Sigmoid colon (tissue), 4 donors: ENCODE measurements around the gene TRIP6.

Source experiments
- EP300 ChIP-seq, 4 donors: sonication (generic); formaldehyde crosslinking; IDR thresholded peaks; one replicate each; pipeline ENCODE4 v1.6.1; 2017; ENCODE audit warnings: antibody characterized with exemption in 4 of 4
- POLR2A ChIP-seq, 2 donors: fragments of 450-650 bp; IDR thresholded peaks; one replicate each; pipeline ENCODE4 v1.6.1; 2016; ENCODE audit warnings: antibody characterized with exemption in 2 of 2, mild to moderate bottlenecking in 2 of 2, moderate library complexity in 2 of 2
- POLR2AphosphoS5 ChIP-seq, 4 donors: sonication (generic); formaldehyde crosslinking; IDR thresholded peaks; one replicate each; pipeline ENCODE4 v1.6.1; 2017; ENCODE audit warnings: antibody characterized with exemption in 4 of 4
- TF ChIP-seq, protein P1 (sequence below), 4 experiments: fragments of 450-650 bp in 3 of 4; fragments of 200-600 bp in 1 of 4; IDR thresholded peaks; one replicate each; pipeline ENCODE4 v1.5.1; 2016 to 2019; ENCODE audit warnings: antibody characterized with exemption in 4 of 4, mild to moderate bottlenecking in 3 of 4, moderate library complexity in 2 of 4

DNA sequence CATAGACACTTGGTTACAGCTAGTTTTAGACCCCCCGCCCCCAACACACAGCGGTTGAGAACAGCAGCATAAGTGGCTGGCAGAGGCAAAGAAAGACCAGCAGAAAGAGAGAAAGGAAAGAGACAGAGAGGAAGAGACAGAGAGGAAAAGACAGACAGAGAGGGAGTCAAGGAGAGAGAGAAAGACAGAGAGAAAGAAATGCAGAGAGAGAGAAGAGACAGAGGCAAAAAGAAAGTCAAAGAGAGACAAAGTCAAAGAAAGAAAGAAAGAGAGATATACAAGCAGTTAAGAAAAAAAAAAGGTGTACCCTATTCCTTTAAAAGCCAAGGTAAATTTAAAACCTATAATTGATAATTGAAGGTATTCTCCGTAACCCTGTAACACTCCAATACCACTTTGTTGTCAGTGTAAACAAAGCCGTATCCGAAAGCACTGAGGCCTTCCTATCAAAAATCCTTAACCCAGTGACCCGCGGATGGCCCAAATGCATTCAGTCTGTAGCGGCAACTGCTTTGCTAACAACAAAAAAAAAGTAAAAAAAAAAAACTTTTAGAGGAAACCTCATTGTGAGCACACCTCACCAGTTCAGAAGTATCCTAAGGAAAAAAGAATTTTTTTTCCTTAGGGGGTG, 26.6 kb upstream of the TRIP6 start:
- TF ChIP-seq EP300 (IDR thresholded peaks at IDR 0.05) (no peak), POLR2A (IDR thresholded peaks at IDR 0.05) (no peak), POLR2AphosphoS5 (IDR thresholded peaks at IDR 0.05) (no peak)
- TF ChIP-seq, protein P1, sequence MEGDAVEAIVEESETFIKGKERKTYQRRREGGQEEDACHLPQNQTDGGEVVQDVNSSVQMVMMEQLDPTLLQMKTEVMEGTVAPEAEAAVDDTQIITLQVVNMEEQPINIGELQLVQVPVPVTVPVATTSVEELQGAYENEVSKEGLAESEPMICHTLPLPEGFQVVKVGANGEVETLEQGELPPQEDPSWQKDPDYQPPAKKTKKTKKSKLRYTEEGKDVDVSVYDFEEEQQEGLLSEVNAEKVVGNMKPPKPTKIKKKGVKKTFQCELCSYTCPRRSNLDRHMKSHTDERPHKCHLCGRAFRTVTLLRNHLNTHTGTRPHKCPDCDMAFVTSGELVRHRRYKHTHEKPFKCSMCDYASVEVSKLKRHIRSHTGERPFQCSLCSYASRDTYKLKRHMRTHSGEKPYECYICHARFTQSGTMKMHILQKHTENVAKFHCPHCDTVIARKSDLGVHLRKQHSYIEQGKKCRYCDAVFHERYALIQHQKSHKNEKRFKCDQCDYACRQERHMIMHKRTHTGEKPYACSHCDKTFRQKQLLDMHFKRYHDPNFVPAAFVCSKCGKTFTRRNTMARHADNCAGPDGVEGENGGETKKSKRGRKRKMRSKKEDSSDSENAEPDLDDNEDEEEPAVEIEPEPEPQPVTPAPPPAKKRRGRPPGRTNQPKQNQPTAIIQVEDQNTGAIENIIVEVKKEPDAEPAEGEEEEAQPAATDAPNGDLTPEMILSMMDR (IDR thresholded peaks at IDR 0.05), result no peak
